Lung (tissue), 12 donors: ENCODE results near the gene CCDC185. TPM values are rescaled to one million over a fixed set of nuclear protein-coding genes. Genes with fewer than 3 reads are reported as not detected.

Source experiments
- ATAC-seq: fragments of 200-7000 bp; cut with Tn5 transposase; one replicate; pipeline ENCODE4 v1.9.1; 2020; ENCODE audit warnings: moderate number of reproducible peaks; ENCODE audit not compliant: insufficient read depth, low FRiP score
- DNase-seq, 3 donors: peaks; one replicate each; pipeline ENCODE4 v3.0.0-alpha.2; 2013 to 2017
- H3K27ac ChIP-seq, 2 donors: one replicate each; pipeline ENCODE4 v1.5.1; 2013; ENCODE audit warnings: mild to moderate bottlenecking in 2 of 2, moderate library complexity in 2 of 2, control low read depth in 1 of 2, inconsistent platforms in 1 of 2, low read depth in 1 of 2, low read length in 1 of 2
- H3K27me3 ChIP-seq, 3 donors: one replicate each; pipeline ENCODE4 v1.5.1; 2013; ENCODE audit warnings: low read length in 2 of 3; ENCODE audit not compliant: control insufficient read depth in 3 of 3, insufficient read depth in 3 of 3
- H3K36me3 ChIP-seq, 4 donors: one replicate each; pipeline ENCODE4 v1.5.1; 2013; ENCODE audit warnings: low read length in 4 of 4, mild to moderate bottlenecking in 1 of 4, moderate library complexity in 1 of 4; ENCODE audit not compliant: control insufficient read depth in 4 of 4, insufficient read depth in 4 of 4
- H3K4me1 ChIP-seq, 5 donors: one replicate each; pipeline ENCODE4 v1.5.1; 2013; ENCODE audit warnings: low read length in 5 of 5, mild to moderate bottlenecking in 2 of 5, moderate library complexity in 1 of 5; ENCODE audit not compliant: control insufficient read depth in 5 of 5, insufficient read depth in 5 of 5
- H3K4me3 ChIP-seq: one replicate; pipeline ENCODE4 v1.5.1; 2013; ENCODE audit warnings: mild to moderate bottlenecking, control low read depth, moderate library complexity
- H3K9ac ChIP-seq, 2 donors: one replicate each; pipeline ENCODE4 v1.5.1; 2013; ENCODE audit warnings: low read length in 2 of 2, control low read depth in 1 of 2; ENCODE audit not compliant: insufficient read depth in 1 of 2
- H3K9me3 ChIP-seq, 4 donors: one replicate each; pipeline ENCODE4 v1.5.1; 2013; ENCODE audit warnings: low read length in 3 of 4, mild to moderate bottlenecking in 1 of 4, moderate library complexity in 1 of 4; ENCODE audit not compliant: control insufficient read depth in 4 of 4, insufficient read depth in 3 of 4
- whole genome bisulfite sequencing, 2 donors: extraction: QIAGEN DNeasy Blood & Tissue Kit; methylation state at CpG; one replicate each; pipeline ENCODE4 v1.1.7; 2013; 5-methylcytosine and 5-hydroxymethylcytosine counted together
- polyA plus RNA-seq, 2 donors: library from polyadenylated mRNA; stranded (reverse); fragments of 200-250 nt; gene quantifications; one replicate each; pipeline ENCODE4 v1.2.1, GENCODE V29; 2013
- total RNA-seq, 2 donors: library from RNA; depleted of rRNA in 1 of 2; stranded (reverse); fragments of >200 nt in 1 of 2; gene quantifications; one replicate each; pipeline ENCODE4 v1.2.1, GENCODE V29; 2014 to 2021
- TF ChIP-seq, protein P1 (sequence below): IDR thresholded peaks from 2 replicates; pipeline ENCODE4 v1.5.1; 2012; ENCODE audit warnings: mild to moderate bottlenecking; ENCODE audit errors: control extremely low read depth, extremely low read depth
- donor health status: control.
- donor health status: control.
- donor health status: Bipolar disorder and iron deficiency.
- donor health status: healthy.
- donor health status: DM: yes; HTN: yes; CAD: no.

CCDC185 gene
- total and polyA plus RNA-seq, 4 donors = not detected

DNA sequence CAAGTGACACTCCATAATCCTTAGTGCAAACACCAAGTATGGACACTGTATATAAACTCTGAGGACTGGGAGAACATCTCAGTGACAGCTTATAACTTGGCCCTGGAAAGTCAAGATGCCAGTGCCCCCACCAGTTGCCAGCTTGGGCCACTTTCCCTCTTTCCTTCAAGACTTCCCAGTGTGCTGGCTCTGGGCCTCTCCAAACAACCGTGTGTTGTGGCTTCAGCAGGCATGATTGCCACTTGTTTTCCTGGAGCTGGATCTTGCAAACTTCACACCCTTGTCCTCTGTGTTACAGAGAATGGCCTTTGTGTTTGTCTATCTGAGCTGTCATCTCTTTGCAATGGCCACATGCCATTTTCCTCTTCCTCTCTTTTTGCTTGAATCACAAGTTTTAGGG, 37.0 kb downstream of the CCDC185 start:
- no peaks in the 10 kb centered on the region for H3K36me3 ChIP-seq
- no peak overlapping the region for H3K9ac ChIP-seq
- DNase-seq = no peak
- H3K27me3 ChIP-seq = no peaks in the 10 kb centered on the region
- TF ChIP-seq, protein P1, sequence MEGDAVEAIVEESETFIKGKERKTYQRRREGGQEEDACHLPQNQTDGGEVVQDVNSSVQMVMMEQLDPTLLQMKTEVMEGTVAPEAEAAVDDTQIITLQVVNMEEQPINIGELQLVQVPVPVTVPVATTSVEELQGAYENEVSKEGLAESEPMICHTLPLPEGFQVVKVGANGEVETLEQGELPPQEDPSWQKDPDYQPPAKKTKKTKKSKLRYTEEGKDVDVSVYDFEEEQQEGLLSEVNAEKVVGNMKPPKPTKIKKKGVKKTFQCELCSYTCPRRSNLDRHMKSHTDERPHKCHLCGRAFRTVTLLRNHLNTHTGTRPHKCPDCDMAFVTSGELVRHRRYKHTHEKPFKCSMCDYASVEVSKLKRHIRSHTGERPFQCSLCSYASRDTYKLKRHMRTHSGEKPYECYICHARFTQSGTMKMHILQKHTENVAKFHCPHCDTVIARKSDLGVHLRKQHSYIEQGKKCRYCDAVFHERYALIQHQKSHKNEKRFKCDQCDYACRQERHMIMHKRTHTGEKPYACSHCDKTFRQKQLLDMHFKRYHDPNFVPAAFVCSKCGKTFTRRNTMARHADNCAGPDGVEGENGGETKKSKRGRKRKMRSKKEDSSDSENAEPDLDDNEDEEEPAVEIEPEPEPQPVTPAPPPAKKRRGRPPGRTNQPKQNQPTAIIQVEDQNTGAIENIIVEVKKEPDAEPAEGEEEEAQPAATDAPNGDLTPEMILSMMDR = no peak
- no peak overlapping the region for H3K4me3 ChIP-seq
- no peak overlapping the region for H3K27ac ChIP-seq
- peaks cover 0 to 5% (median 0%) of the 10 kb centered on the region in 4 donors for H3K9me3 ChIP-seq
- no peaks in the 10 kb centered on the region for H3K4me1 ChIP-seq
- no peak for ATAC-seq
- whole genome bisulfite sequencing, 2 donors = 48 to 61% methylated on average over 1 of the region's 1 CpG

DNA sequence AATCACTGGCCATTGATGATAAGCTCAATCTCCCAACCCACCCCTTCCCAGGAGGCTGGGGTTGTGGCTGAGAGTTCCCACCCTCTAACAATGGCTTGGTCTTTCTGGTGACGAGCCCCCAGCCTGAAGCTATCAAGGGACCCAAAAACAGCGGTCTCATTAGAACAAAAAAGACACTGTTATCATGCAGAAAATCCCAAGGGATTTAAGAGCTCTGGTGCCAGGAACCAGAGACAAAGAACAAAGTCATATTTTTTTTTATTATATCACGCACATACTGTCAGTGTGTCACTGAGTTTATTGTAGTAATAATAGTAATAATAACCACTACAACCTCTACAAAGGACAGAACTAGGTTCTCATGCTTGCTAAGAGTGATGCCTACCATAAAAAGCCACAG, 43.9 kb downstream of the CCDC185 start:
- DNase-seq (no peak), ATAC-seq (no peak)
- 85 to 96% methylated on average over 3 of the region's 3 CpGs for WGBS, 2 donors
- Histone ChIP-seq H3K27ac (no peak overlapping the region), H3K9me3 (peaks cover 0 to 2% (median 0%) of the 10 kb centered on the region in 4 donors), H3K4me3 (no peak overlapping the region), H3K4me1 (no peaks in the 10 kb centered on the region), H3K27me3 (no peaks in the 10 kb centered on the region), H3K9ac (no peak overlapping the region), H3K36me3 (no peaks in the 10 kb centered on the region)
- TF ChIP-seq, protein P1 = no peak

DNA sequence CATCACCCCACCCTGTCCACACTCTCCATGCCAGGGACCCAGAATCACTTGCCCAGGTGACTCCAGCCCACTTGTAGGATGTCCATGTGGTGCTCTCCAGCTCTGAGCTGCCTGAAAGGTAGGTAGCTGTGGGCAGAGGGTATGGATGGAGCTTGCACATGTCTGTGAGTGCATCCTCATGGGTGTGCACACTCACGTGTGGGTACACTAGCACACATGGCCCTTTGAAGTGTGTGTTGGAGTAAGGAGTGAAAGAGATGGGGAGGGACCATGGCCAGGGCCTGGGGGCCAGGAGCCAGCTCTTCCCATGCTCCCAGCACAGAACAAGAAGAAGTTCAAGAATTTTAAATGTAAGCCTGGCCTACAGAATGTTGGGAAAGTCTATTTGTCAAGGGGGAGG, 50.2 kb downstream of the CCDC185 start:
- ATAC-seq = no peak
- Histone ChIP-seq H3K9me3 (peaks cover 0 to 5% (median 1%) of the 10 kb centered on the region in 4 donors), H3K9ac (no peak overlapping the region), H3K27me3 (no peaks in the 10 kb centered on the region), H3K27ac (no peak overlapping the region), H3K4me1 (no peaks in the 10 kb centered on the region), H3K4me3 (no peak overlapping the region), H3K36me3 (no peaks in the 10 kb centered on the region)
- WGBS, 2 donors = 96 to 98% methylated on average over 1 of the region's 1 CpG
- TF ChIP-seq, protein P1 = no peak
- no peak for DNase-seq

DNA sequence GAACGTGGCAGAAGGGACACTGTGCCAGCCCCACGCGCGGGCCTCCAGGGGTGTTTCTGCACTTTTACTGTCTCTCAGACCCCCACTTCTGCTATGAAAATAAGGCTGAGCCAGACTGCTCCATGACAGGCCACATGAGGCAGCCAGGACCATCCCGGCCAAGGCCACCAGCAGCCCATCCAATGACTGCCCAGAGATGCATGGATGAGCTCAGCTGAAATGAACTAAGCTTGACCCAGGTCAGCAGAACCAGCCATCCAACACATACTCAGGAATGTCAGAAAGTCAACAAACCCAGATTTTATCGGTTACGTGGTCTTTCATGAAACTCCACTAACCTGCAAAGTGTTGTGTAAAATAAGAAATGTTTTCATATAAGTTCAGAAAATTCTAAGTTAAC, 51.2 kb downstream of the CCDC185 start:
- 77 to 92% methylated on average over 7 of the region's 7 CpGs for WGBS, 2 donors
- no peaks in the 10 kb centered on the region for H3K4me1 ChIP-seq
- ATAC-seq (no peak), DNase-seq (peak in 1 of 3 donors; percentile 30)
- H3K9ac ChIP-seq = no peak overlapping the region
- H3K27ac ChIP-seq = no peak overlapping the region
- H3K9me3 ChIP-seq = peaks cover 0 to 5% (median 1%) of the 10 kb centered on the region in 4 donors
- no peak overlapping the region for H3K4me3 ChIP-seq
- no peaks in the 10 kb centered on the region for H3K27me3 ChIP-seq
- H3K36me3 ChIP-seq = no peaks in the 10 kb centered on the region
- TF ChIP-seq, protein P1 = no peak
